Measurements from ENCODE around the gene SLC29A4.
"Not testable (repeated sequence)": the region's sequence is repeated elsewhere in the genome, so short reads cannot be mapped to it uniquely, and the experiment has no call there.

The SLC29A4 gene, protein sequence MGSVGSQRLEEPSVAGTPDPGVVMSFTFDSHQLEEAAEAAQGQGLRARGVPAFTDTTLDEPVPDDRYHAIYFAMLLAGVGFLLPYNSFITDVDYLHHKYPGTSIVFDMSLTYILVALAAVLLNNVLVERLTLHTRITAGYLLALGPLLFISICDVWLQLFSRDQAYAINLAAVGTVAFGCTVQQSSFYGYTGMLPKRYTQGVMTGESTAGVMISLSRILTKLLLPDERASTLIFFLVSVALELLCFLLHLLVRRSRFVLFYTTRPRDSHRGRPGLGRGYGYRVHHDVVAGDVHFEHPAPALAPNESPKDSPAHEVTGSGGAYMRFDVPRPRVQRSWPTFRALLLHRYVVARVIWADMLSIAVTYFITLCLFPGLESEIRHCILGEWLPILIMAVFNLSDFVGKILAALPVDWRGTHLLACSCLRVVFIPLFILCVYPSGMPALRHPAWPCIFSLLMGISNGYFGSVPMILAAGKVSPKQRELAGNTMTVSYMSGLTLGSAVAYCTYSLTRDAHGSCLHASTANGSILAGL

DNA sequence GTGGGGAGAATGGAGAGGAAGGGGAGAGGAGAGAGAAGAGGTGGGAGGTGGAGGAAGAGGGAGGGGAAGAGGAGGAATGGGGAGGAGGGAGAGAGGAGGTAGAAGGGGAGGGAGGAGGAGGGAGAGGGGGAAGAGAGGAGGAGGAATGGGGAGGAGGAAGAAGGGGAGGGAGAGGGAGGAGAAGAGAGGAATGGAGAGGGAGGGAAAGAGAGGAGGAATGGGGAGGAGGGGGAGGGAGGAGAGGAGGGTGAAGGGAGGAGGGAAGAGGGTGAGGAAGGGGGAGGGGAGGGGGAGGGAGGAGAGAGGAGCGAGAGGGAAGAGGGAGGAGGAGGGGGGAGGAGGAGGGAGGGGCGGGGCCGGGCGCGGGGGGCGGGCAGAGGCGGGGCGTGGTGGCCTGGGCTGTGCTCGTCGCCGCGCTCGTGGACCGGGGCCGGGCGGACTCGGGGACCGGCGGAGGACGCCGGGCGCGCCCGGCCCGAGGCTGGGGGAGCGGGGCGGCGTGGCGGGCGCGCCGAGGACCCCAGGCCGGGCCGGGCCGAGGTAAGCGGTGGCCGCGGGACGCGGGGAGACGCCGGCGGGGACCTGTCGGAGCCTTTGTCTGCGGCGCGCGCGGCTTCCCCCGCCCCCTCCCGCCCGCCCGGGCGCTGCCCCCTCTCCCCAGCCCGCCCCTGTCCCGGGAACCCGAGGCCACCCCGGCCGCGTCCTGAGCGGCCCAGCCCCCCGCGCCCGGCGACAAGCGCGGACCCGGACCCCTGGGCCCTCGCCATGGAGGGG is at the start of gene SLC29A4:
SLC29A4 (plus strand) TSS at position 401 of the 774 bp plus-strand sequence. CDS start 4,874 bp downstream, outside the sequence.
- DNase-seq (ENCODE audit: low read depth, low spot score) = no peak

DNA sequence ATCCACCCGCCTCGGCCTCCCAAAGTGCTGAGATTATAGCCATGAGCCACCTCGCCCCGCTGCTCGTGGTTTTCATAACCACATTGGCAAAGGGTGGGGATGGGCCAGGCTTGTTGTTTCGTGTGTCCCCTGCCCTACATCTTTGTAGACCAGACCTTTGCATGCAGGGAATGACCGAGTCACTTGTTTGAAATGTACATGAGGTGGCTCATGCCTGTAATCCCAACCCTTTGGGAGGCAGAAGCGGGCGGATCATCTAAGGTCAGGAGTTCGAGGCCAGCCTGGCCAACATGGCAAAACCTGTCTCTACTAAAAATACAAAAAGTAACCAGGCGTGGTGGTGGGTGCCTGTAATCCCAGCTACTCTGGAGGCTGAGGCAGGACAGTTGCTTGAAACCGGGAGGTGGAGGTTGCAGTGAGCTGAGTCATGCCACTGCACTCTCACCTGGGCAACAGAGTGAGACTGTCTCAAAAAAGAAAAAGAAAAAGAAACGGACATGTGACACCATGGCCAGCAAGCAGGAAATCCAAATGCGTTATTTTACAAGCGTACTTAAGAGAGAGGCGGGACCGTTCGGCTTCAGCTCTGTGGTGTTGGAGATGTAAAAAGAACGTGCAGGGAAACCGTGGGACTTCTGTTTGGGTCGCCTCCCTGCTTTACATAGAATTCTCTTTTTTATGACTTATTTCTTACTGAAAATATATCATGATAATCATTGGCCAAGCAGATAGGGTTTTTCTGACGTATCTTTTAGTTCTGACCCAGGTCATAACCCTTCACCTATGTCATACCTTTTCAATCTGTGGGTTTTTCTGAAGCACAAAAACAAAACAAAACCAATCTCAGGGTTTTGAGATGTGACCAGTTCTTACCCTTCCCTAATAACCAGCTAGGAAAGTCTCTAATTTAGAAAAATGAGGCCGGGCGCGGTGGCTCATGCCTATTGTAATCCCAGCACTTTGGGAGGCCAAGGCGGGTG is 47.6 kb upstream of the SLC29A4 start:
- no peak for DNase-seq (ENCODE audit: low read depth, low spot score)

DNA sequence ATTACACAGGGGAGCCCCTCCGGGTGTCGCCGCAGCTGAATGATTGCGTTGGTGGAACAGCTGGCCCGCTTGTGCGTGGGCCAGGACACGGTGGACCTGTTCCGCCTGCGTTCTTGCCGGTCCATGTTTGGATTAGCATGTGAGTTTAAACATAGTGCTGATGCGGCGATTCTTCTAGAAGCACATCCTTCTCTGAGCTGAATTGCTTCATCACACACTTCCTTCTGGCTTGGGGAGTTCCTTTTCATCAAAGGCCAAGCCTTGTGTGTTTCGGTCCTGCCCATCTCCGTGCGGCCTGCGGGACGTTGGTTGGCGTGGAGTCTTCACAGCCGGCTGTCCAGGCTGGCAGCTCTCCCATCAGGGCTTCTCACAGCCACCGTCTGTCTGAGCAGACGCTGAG is 45.5 kb upstream of the SLC29A4 start:
- DNase-seq (ENCODE audit: low read depth, low spot score) = no peak

DNA sequence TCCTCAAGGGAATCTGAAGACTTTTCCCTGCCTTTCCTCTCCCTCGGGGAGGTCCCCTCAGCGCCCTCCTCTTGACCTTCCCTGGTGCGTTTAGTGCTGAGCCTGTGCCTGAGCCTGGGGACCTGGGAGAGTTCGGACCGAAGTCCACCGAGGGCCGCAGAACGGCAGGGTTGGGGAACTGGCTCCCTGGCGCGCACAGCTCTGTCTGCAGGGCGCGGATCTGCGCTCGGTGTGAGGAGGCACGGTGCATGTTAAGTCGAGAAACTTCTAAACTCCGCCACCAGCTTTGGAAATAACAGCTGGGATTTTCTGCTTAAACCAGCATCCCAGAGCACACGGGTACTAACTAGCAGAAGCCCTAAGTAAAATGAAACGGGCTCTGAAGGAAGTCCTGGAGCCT is 44.2 kb upstream of the SLC29A4 start:
- DNase-seq (ENCODE audit: low read depth, low spot score) = no peak

DNA sequence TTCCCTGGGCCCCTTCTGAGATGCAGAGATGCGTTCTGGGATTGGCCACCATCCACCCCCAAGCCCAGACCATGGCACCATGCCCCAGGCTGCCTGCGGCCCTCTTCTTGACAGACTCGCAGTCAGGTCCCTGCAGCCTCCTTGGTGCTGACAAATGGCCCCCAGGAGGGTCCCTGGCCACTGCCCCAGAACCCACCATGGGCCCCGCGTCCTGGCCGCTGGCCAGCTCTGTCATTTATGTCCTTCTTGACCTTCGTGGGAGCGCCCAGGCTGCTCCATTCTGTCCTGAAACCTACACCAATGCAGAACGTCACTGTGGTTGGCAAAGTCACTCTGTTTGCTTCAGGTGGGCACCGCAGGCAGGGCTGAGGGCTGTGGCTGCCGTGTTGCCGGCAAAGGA is 39.5 kb upstream of the SLC29A4 start:
- DNase-seq (ENCODE audit: low read depth, low spot score) = no peak

DNA sequence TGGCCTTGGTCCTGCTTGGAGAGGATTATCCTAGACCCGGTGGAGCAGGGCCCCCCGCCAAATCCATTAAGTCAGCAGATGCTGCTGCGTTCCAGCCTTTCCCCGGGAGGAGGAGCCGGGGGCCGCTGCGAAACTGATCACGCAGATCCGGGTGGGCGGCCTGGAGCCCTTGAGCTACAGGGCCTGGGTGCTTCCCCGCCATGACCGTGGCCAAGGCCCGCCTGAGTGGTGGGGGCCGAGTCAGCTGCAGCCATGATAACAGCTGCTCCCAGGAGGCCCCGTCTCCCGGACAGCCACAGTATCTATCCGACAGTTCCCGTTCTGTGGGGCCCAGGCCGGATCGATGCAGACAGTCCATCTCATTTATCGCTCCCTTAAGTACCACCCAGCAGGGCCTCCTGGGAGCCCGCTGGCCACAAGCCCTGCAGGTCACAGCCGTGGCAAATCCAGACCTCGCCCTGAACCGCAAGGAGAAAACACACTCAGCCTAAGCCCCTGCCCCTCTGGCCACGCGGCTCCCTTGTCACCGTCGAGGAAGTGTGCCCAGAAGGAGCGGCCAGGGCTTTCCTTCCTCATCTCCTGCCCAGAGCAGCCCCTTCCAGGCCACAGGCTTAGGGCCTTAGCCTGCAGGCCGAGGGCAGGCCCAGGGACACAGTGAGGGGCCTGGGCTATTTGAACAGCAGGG is 34.4 kb upstream of the SLC29A4 start:
- no peak for DNase-seq (ENCODE audit: low read depth, low spot score)

DNA sequence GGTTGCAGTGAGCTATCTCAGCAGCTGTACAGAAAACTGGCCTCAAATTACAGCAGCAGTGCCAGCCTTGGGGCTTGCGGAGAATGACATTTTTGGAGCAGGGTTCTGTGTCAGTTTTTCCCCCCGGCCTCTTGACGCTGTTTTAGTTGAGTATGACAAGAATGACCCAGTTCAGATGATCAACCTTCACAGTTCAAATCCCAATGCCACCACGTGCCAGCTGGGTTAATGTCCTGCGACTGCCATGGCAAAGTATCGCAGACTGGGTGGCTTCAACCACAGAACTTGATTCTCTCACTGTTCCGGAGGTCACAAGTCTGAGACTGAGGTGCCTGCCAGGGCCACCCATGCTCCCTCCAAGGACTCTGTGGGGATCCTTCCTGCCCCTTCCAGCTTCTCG is 32.0 kb upstream of the SLC29A4 start:
- DNase-seq (ENCODE audit: low read depth, low spot score) = not testable (repeated sequence)

DNA sequence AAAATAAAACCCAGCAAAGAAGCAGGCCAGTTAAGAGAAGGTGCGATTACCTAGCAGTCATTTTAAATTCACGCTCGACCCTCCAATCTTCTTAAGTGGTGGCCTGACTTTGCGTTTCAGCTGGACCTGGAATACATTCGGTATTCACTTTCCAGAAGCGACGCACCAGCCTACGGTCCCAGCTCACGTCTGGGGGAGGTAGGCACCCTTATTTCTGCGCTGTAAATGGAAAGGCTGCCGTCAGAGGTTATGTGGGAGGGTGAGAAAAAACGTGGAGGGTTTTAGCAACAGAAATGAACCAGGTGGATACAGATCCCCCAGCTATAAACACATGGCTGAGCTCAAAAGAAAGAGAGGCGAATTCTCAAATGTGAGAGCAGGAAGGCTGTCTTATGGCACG is 29.2 kb upstream of the SLC29A4 start:
- DNase-seq (ENCODE audit: low read depth, low spot score) = not testable (repeated sequence)

DNA sequence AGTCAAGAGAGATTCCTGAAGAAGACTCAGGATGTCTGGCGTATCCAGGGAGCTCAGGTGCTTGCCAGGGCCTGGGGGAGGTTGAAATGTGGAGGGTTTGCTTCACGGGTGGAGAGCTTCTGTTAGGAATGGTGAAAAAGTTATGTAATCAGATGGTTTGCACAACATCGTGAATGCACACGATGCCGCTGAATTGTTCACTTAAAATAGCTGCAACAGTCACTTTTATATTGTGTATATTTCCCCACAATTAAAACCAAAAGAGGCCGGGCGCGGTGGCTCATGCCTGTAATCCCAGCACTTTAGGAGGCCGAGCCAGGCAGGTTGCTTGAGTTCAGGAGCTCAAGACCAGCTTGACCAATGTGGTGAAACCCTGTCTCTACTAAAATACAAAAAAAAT is 28.4 kb upstream of the SLC29A4 start:
- not testable (repeated sequence) for DNase-seq (ENCODE audit: low read depth, low spot score)

DNA sequence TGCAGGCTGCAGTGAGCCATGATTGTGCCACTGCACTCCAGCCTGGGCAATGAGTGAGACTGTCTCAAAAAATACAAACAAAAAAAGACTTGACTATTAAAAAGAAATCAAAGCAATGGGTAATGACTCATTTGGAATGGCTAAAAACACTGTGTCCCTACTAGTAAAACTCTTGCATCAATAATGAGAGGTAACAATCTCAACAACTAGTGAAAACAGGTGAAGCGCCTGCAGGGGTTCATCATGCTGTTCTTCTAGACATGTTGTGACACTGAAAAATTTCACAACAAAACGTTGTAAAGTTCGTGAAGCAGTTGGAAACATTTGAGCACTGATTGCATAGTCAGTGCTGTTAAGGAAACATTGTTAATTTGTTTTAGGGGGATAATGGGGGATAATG is 26.9 kb upstream of the SLC29A4 start:
- DNase-seq (ENCODE audit: low read depth, low spot score) = no peak

DNA sequence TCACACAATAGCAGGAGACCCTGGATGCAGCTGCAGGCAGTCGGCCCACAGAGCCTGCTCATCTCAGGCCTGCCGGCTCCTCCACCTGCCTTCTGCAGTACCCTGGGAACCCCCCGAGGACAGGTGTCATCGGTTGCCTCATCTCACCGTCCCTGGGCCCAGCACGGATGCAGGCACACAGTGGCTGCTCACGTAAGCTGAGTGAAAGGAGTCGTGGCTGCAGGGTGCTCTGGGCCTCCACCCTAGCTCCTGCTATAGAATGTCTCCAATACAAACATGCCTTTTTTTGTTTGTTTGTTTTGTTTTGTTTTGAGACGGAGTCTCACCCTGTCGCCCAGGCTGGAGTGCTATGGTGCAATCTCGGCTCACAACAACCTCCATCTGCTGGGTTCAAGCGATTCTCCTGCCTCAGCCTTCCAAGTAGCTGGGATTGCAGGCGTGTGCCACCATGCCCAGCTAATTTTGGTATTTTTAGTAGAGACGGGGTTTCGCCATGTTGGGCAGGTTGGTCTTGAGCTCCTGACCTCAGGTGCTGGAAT is 22.1 kb upstream of the SLC29A4 start:
- DNase-seq (ENCODE audit: low read depth, low spot score) = not testable (repeated sequence)

DNA sequence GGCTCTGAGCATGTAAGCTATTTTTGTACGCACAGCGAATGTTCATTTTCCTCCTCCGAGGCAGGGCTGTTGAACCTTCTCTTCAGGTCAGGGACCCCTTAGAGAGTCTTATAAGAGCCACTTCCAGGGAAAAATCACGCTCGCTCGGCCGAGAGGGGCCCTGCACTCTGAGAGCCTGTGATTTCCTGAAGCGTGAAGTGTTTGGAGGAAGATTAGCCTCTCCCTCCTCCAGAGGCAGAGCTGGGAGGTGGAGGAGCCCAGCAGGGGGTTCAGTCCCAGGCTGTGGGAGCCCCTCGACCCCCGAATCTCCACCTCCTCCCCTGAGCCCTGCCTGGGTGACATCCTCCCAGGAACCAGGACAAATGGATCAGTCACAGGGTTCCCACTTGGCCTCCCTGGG is 19.7 kb upstream of the SLC29A4 start:
- not testable (repeated sequence) for DNase-seq (ENCODE audit: low read depth, low spot score)

DNA sequence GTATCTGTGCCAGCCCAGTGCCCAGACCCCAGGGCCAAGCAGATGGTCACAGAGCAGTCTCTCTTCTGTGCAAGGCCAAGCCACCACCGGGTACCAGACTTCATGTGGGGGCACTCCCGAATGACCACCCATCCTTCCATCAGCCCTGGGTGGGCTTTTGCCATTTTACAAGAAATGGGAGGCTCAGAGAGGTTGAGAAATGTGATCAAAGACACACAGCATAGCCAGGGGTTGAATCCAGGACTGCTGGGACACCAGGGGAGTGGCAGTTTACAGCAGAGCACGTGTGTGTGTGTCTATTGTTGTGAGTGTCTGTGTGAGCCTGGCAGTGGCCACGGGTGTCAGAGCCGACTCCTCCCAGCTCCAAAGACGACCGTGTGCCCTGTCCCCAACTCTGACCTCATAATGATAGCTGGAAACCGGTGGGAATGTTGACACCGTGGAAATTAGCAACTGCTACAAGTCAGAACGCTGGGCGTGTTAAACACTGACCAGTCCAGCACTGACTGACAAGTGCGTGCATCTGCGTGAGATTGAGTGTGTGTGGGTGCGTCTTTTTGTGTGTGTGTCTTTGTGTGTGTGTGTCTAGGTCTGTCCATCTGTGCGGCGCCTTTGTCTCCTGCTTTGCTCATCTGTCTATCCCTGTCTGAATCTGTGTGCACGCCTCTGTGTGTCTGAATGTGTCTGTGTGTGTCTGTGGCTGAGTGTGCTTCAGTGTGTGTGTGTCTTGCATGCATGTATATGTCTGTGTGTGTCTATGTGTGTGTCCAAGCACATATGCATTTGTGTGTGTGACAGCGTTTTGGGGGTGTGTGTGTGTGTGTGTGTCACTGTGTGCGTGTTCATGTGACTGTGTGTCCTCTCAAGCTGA is 17.2 kb upstream of the SLC29A4 start:
- no peak for DNase-seq (ENCODE audit: low read depth, low spot score)

DNA sequence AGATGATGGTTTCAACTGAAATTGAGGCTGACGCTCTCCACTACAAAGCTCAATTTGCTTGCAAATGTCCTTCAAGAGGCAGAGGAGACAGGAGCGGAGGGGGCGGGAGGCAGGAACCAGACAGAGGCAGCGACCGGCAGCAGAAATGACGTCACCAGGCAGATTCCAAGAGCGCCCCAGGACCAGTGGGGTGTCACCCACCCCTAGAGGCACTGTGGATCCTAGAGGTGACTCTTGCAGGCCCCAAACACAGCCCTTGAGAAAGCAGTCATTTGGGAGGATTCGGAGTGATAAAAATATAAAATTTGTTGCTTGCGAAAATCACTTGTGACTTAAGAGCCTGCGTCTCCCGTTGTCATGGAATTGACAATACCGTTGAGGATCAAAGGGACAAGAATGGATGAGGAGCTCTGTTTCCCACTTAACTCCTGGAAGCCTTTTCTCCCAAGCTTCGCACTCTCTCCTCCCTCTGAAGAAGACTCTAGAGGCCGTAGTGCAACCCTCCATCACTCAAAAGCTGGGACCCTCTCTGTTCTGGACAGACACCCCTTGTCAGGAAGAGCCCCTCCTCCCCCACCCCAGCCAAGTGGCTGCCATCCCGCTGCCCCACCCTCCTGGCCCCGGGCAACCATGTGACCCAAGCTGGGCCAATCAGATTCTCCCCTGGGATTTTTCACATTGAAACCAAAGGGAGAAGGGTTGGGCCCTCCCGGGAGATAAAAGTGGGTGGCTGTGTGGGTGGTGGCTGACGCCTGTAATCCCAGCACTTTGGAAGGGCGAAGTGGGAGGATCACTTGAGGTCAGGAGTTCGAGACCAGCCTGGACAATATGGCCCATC is 16.3 kb upstream of the SLC29A4 start:
- no peak for DNase-seq (ENCODE audit: low read depth, low spot score)

DNA sequence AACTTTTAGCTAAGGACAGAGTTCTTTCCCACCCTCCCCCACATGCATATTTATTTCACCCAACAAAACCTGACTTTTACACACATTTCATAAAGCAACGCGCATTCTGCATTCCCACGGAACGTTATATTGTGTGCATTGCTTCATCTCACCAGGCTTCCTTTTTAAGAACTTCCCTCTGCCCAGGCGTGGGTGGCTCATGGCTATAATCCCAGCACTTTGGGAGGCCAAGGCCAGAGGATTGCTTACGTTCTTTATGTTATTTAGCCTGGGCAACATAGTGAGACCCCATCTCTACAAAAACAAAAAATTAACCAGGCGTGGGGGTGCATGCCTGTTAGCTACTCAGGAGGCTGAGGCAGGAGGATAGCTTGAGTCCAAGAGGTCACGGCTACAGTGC is 14.9 kb upstream of the SLC29A4 start:
- not testable (repeated sequence) for DNase-seq (ENCODE audit: low read depth, low spot score)

DNA sequence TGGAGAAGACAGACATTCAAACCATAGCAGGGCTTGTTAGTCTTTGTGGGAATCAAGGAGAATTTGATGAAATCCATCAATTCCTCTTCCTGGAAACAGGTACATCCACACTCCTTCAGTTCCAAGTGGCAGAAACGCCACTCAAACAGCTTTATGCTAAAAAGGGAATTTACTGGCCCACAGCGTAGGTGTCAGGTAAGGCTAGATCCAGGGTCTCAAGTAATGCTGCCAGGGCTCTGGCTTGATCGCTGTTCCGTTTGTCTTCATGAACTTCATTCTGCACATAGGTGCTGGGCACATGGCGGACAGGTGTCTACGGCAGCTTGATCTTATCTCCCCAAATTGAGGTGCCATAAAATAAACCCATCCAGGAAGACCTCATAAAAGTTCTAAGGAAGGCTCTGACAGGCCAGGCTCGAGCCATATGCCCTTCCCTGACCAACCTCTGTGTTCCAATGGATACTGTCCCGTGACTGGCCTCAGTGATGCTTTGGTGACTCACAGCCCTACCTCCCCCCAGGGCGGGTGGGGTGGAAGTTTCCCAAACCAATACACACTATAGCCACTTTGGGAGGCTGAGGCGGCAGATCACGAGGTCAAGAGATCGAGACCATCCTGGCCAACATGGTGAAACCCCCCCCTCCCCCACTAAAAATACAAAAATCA is 12.6 kb upstream of the SLC29A4 start:
- DNase-seq (ENCODE audit: low read depth, low spot score) = not testable (repeated sequence)

DNA sequence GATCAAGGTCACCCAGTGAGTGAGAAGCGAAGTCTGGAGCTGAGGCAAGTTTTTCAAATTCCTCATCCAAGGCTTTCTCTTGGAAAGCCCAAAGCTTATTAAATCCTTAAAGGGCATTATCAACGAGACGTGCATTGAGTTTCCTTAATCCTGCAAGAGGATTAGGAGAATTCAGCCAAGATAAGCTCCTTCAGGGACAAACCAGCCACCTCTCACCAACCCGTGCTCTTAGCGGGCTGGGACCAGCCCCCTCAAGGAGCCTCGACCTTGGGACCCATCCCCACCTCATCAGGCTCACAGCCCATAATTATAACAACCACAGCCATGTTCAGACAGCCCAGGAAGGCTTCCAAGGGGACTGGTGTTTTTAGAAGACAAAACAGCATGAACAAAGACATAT is 12.0 kb upstream of the SLC29A4 start:
- DNase-seq (ENCODE audit: low read depth, low spot score) = no peak

DNA sequence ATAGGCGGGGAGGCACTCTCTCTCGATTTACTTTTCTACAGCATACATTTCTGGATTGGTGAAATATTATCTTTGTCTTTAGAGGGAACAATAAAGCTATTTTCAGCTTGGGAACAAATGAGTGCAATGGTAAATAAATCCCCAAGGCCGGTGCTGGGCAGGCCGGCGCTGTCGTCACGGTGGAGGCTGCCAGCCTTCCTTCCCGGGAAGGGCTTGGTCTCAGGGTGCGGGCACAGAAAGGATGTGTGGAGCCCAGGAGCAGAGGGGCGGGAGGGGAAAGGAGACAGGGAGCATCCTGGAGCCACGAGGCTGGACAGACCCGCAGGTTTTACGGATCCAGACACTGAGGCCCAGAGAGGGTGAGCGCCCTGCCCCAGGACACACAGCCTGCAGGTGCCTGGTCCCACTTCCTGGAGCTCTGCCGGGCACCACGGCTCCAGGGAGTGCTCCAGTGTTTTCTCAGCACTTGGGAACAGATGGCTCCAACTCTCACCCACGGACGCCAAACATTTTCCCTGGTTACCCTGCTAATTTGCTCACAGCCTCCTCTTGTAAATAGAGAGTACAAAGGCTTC is 8.8 kb upstream of the SLC29A4 start:
- DNase-seq (ENCODE audit: low read depth, low spot score) = not testable (repeated sequence)
